DND-41 (cell line): ENCODE results near the gene ZBTB12.

ENCODE experiments used
- ATAC-seq: fragments of 200-7000 bp; cut with Tn5 transposase; 3 replicates; pipeline ENCODE4 v1.9.1; 2021; ENCODE audit warnings: low read depth; ENCODE audit not compliant: insufficient read depth
- DNase-seq: peaks from one replicate; pipeline ENCODE4 v3.0.0-alpha.2; 2020
- H2AFZ ChIP-seq: 2 replicates; pipeline ENCODE4 v1.6.0; 2012; ENCODE audit warnings: low read depth, low read length
- H3K27ac ChIP-seq: 2 replicates; pipeline ENCODE4 v1.5.1; 2012; ENCODE audit warnings: low read length, inconsistent platforms
- H3K27me3 ChIP-seq: fragments of 200-600 bp; sonication (generic); 2 replicates; pipeline ENCODE4 v1.6.0; 2012; ENCODE audit warnings: low read length, mild to moderate bottlenecking, inconsistent platforms; ENCODE audit not compliant: insufficient read depth, poor library complexity
- H3K36me3 ChIP-seq: 2 replicates; pipeline ENCODE4 v1.5.1; 2012; ENCODE audit warnings: low read length, inconsistent platforms; ENCODE audit not compliant: insufficient read depth
- H3K4me1 ChIP-seq: 2 replicates; pipeline ENCODE4 v1.5.1; 2012; ENCODE audit warnings: mild to moderate bottlenecking, low read length; ENCODE audit not compliant: insufficient read depth
- H3K4me2 ChIP-seq: 2 replicates; pipeline ENCODE4 v1.6.0; 2012; ENCODE audit warnings: mild to moderate bottlenecking, moderate library complexity, low read length, inconsistent platforms; ENCODE audit not compliant: insufficient read depth
- H3K4me3 ChIP-seq, 2 experiments: fragments of 200-600 bp in 1 of 2; shearing (Covaris generic) in 1 of 2; 2 replicates each; pipeline ENCODE4 v1.5.1; 2012 to 2016; ENCODE audit warnings: inconsistent platforms in 2 of 2, low read length in 2 of 2, mild to moderate bottlenecking in 2 of 2, low read depth in 1 of 2, moderate library complexity in 1 of 2
- H3K79me2 ChIP-seq: 2 replicates; pipeline ENCODE4 v1.6.0; 2012; ENCODE audit warnings: low read length, inconsistent platforms; ENCODE audit not compliant: insufficient read depth
- H3K9ac ChIP-seq: 2 replicates; pipeline ENCODE4 v1.6.0; 2012; ENCODE audit warnings: low read depth, mild to moderate bottlenecking, inconsistent platforms, low read length, moderate library complexity
- H3K9me3 ChIP-seq: 2 replicates; pipeline ENCODE4 v1.5.1; 2012; ENCODE audit warnings: low read length, moderate library complexity, mild to moderate bottlenecking, inconsistent platforms; ENCODE audit not compliant: insufficient read depth, severe bottlenecking
- H4K20me1 ChIP-seq: 2 replicates; pipeline ENCODE4 v1.6.0; 2012; ENCODE audit warnings: low read length; ENCODE audit not compliant: insufficient read depth
- EZH2 ChIP-seq: IDR thresholded peaks from 3 replicates; pipeline ENCODE4 v1.6.1; 2012; ENCODE audit warnings: borderline replicate concordance, low read depth, mild to moderate bottlenecking, moderate library complexity, low read length, inconsistent platforms; ENCODE audit not compliant: severe bottlenecking
- TF ChIP-seq, protein P1 (sequence below): IDR thresholded peaks from 2 replicates; pipeline ENCODE4 v1.5.1; 2012; ENCODE audit warnings: borderline replicate concordance, low read length, moderate library complexity, mild to moderate bottlenecking; ENCODE audit not compliant: poor library complexity, severe bottlenecking; ENCODE audit errors: extremely low read depth

The ZBTB12 gene

DNA sequence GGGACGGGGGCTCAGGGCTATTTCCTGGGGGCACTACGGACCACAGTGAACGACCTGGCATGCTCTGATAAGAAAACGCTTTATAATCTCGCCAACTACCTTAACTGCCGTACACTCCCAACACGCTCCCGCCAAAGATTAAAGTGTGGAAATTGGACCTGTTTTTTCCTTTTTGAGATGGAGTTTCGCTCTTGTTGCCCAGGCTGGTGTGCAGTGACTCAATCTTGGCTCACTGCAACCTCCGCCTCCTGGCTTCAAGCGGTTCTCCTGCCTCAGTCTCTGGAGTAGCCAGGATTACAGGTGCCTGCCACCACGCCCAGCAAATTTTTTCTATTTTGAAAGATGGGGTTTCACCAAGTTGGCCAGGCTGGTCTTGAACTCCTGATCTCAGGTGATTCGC lies 22.7 kb downstream of the ZBTB12 start:
- no peaks in the 10 kb centered on the region for H3K9me3 ChIP-seq
- H4K20me1 ChIP-seq = peaks cover 11% of the 10 kb centered on the region; the same call in 1 of the 2 replicates
- TF ChIP-seq EZH2 = no peak
- TF ChIP-seq, protein P1, sequence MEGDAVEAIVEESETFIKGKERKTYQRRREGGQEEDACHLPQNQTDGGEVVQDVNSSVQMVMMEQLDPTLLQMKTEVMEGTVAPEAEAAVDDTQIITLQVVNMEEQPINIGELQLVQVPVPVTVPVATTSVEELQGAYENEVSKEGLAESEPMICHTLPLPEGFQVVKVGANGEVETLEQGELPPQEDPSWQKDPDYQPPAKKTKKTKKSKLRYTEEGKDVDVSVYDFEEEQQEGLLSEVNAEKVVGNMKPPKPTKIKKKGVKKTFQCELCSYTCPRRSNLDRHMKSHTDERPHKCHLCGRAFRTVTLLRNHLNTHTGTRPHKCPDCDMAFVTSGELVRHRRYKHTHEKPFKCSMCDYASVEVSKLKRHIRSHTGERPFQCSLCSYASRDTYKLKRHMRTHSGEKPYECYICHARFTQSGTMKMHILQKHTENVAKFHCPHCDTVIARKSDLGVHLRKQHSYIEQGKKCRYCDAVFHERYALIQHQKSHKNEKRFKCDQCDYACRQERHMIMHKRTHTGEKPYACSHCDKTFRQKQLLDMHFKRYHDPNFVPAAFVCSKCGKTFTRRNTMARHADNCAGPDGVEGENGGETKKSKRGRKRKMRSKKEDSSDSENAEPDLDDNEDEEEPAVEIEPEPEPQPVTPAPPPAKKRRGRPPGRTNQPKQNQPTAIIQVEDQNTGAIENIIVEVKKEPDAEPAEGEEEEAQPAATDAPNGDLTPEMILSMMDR = no peak
- ATAC-seq (no peak), DNase-seq (no peak)
- no peaks in the 10 kb centered on the region for H3K27me3 ChIP-seq
- no peak overlapping the region for H2AFZ ChIP-seq
- no peaks in the 10 kb centered on the region for H3K4me1 ChIP-seq
- H3K79me2 ChIP-seq = no peaks in the 10 kb centered on the region
- no peak overlapping the region for H3K9ac ChIP-seq
- peaks cover 44% of the 10 kb centered on the region for H3K36me3 ChIP-seq
- no peak overlapping the region for H3K27ac ChIP-seq
- H3K4me2 ChIP-seq = no peak overlapping the region
- no peak overlapping the region for H3K4me3 ChIP-seq

DNA sequence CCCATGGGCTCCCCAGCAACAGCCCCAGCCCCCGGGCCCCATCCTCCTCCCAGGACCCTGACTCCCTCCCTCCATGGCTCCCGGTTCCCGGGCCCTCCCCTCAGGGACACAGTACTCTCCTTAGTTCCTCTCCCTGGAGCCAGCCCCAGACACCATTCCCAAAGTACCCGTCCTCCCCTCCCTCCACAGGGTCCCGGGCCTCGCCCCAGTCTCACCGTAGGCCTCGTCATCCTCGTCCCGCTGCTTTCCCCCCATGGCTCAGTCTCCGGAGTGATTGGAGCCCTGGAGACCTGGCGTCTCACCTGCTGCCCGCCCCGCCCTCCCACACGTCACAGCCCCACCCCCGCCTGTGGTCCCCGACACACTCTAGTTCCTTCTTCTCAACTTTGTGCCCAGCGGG lies 23.2 kb downstream of the ZBTB12 start, which contains the start of gene SLC44A4:
TSS of gene SLC44A4 (minus strand) at position 272 of the 400 bp plus-strand sequence. CDS start at position 255, 17 bp downstream.
- TF ChIP-seq, protein P1 = no peak
- TF ChIP-seq EZH2 = no peak
- Histone ChIP-seq H3K36me3 (peaks cover 40% of the 10 kb centered on the region), H3K27ac (no peak within 1 kb of the TSS), H3K4me3 (no peak within 1 kb of the TSS), H3K4me1 (no peaks in the 10 kb centered on the region), H3K4me2 (no peak within 1 kb of the TSS), H3K27me3 (no peaks in the 10 kb centered on the region), H3K9ac (no peak within 1 kb of the TSS), H3K9me3 (no peaks in the 10 kb centered on the region), H3K79me2 (no peaks in the 10 kb centered on the region), H2AFZ (no peak within 1 kb of the TSS), H4K20me1 (peaks cover 11% of the 10 kb centered on the region; the same call in 1 of the 2 replicates)
- ATAC-seq = no peak
- no peak for DNase-seq

DNA sequence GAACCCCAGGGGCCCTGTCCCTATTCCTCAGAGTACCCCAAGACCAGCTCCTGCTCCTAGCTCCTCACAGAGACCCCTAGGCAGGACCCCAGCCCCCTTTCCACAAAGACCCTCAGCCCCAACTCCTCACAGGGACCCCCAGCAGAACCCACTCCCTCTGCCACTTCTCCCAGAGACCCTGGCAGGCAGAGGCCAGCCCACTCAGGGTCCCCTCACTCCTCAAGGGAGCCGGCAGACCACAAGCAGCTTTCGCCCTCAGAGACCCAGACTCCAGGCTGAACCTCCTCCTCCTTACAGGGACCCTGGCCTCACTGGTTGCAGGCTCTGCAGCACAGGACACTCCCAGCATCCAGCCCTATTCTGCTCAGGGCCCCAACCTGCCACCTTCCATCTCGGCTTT lies 23.7 kb downstream of the ZBTB12 start:
- Histone ChIP-seq H3K9ac (no peak overlapping the region), H3K36me3 (peaks cover 35% of the 10 kb centered on the region), H3K4me3 (no peak overlapping the region), H3K4me2 (no peak overlapping the region), H3K4me1 (no peaks in the 10 kb centered on the region), H3K27ac (no peak overlapping the region), H3K9me3 (no peaks in the 10 kb centered on the region), H2AFZ (no peak overlapping the region), H3K27me3 (no peaks in the 10 kb centered on the region), H3K79me2 (no peaks in the 10 kb centered on the region), H4K20me1 (peaks cover 6% of the 10 kb centered on the region; the same call in 1 of the 2 replicates)
- no peak for DNase-seq
- peak; percentile 10; the same call in 2 of the 3 replicates for ATAC-seq
- TF ChIP-seq EZH2 = no peak
- TF ChIP-seq, protein P1 = no peak

DNA sequence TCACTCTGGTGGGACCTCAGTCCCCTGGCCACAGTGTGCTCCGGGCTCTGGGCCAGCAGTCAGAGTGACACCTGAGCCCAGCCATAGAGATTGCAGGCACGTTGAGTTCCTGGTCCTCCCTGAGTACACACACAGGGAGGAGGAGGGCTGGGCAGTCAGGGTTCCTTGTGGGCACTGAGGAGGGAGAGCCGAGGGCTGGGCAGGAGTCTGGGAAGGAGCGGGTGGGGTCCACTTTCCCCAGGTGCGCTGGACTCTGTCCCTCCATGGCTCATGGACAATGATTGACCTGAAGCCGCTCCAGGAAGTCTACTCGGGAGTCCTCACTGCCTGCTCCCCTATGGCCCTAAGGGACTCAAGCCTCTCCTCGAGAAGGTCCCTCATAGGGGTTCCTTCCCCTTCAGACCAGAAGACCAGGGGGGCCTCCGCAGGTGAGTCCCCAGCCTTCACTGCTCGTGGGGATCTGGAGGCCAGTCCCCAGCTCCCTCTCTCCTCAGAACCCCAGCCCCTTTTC lies 24.2 kb downstream of the ZBTB12 start:
- H2AFZ ChIP-seq = no peak overlapping the region
- H3K4me2 ChIP-seq = no peak overlapping the region
- H3K4me3 ChIP-seq = no peak overlapping the region
- H3K27me3 ChIP-seq = no peaks in the 10 kb centered on the region
- no peak for TF ChIP-seq EZH2
- TF ChIP-seq, protein P1 = no peak
- no peak overlapping the region for H3K9ac ChIP-seq
- H3K36me3 ChIP-seq = peaks cover 30% of the 10 kb centered on the region
- no peak for DNase-seq
- no peaks in the 10 kb centered on the region for H3K79me2 ChIP-seq
- no peaks in the 10 kb centered on the region for H3K4me1 ChIP-seq
- no peak for ATAC-seq
- peaks cover under 1% of the 10 kb centered on the region; the same call in 1 of the 2 replicates for H4K20me1 ChIP-seq
- H3K27ac ChIP-seq = no peak overlapping the region
- no peaks in the 10 kb centered on the region for H3K9me3 ChIP-seq
